Small intestine (tissue), 7 donors: Measurements from ENCODE around the gene FAM98A. TPM values are rescaled to one million over a fixed set of nuclear protein-coding genes. Genes with fewer than 3 reads are reported as not detected.

ENCODE experiments used
- DNase-seq, 2 donors: peaks; one replicate each; pipeline versions ENCODE4 v3.0.0 to v3.0.0-alpha.2; 2013
- FAIRE-seq: peaks from 2 replicates; lab custom pipeline; 2012; peaks lifted over from hg19 to GRCh38; lab: Jason Lieb, UNC
- H3K27ac ChIP-seq, 3 donors: one replicate each; pipeline ENCODE4 v1.5.1; 2013; ENCODE audit warnings: low read length in 2 of 3, mild to moderate bottlenecking in 2 of 3, control low read depth in 1 of 3, inconsistent platforms in 1 of 3, low read depth in 1 of 3, moderate library complexity in 1 of 3
- H3K27me3 ChIP-seq, 3 donors: one replicate each; pipeline ENCODE4 v1.6.1; 2013; ENCODE audit warnings: low read length in 3 of 3, inconsistent platforms in 1 of 3; ENCODE audit not compliant: control insufficient read depth in 3 of 3, insufficient read depth in 3 of 3
- H3K36me3 ChIP-seq, 3 donors: one replicate each; pipeline ENCODE4 v1.6.1; 2013; ENCODE audit warnings: low read length in 3 of 3, inconsistent platforms in 1 of 3, low read depth in 1 of 3, mild to moderate bottlenecking in 1 of 3, moderate library complexity in 1 of 3; ENCODE audit not compliant: control insufficient read depth in 3 of 3, insufficient read depth in 2 of 3
- H3K4me1 ChIP-seq, 3 donors: one replicate each; pipeline ENCODE4 v1.6.1; 2013; ENCODE audit warnings: low read length in 2 of 3, inconsistent platforms in 1 of 3, low read depth in 1 of 3, mild to moderate bottlenecking in 1 of 3, moderate library complexity in 1 of 3; ENCODE audit not compliant: control insufficient read depth in 3 of 3, insufficient read depth in 2 of 3
- H3K4me3 ChIP-seq, 3 donors: one replicate each; pipeline ENCODE4 v1.5.1; 2013; ENCODE audit warnings: low read length in 3 of 3, control low read depth in 1 of 3, inconsistent platforms in 1 of 3, low read depth in 1 of 3, mild to moderate bottlenecking in 1 of 3, moderate library complexity in 1 of 3
- H3K9me3 ChIP-seq, 2 donors: one replicate each; pipeline ENCODE4 v1.6.1; 2013; ENCODE audit warnings: low read depth in 1 of 2, low read length in 1 of 2; ENCODE audit not compliant: control insufficient read depth in 2 of 2, insufficient read depth in 1 of 2
- whole genome bisulfite sequencing, 3 donors: extraction: QIAGEN DNeasy Blood & Tissue Kit; methylation state at CpG; one replicate each; pipeline ENCODE4 v1.1.7; 2013; 5-methylcytosine and 5-hydroxymethylcytosine counted together
- polyA plus RNA-seq, 4 donors: library from polyadenylated mRNA; stranded (reverse) in 3 of 4; unstranded in 1 of 4; fragments of 200-250 nt in 3 of 4; fragments of 120-200 nt in 1 of 4; gene quantifications; one replicate each; pipeline versions ENCODE4 v1.2.1 to v1.2.3, GENCODE V29; 2013
- donor health status: healthy with polysubstance abuse.
- donor health status: control.
- donor health status: control.
- donor health status: Bipolar disorder and iron deficiency.
- donor health status: healthy.

FAM98A gene
- polyA plus RNA-seq, 4 donors = 11.9 to 36.6 (median 20.3) TPM

DNA sequence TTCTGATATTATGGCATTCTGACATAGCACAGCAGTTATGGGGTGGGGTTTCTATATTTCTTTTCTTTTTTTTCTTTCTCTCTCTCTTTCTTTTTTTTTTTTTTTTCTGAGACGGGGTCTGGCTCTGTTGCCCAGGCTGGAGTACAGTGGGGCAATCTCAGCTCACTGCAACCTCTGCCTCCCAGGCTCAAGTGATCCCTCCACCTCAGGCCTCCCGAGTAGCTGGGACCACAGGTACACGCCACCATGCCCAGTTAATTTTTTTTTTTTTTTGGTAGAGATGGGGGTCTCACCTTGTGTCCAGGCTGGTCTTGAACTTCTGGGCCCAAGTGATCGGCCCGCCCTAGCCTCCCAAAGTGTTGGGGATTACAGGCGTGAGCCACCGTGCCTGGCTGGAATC is 7.5 kb upstream of the FAM98A start:
- no peak for FAIRE-seq
- Histone ChIP-seq H3K4me3 (no peak overlapping the region), H3K9me3 (peaks cover 0 to 4% of the 10 kb centered on the region in 2 donors), H3K27me3 (no peaks in the 10 kb centered on the region), H3K4me1 (no peaks in the 10 kb centered on the region), H3K36me3 (no peaks in the 10 kb centered on the region), H3K27ac (no peak overlapping the region)
- no peak for DNase-seq
- WGBS, 3 donors = 86 to 97% (median 93%) methylated on average over 7 of the region's 7 CpGs

DNA sequence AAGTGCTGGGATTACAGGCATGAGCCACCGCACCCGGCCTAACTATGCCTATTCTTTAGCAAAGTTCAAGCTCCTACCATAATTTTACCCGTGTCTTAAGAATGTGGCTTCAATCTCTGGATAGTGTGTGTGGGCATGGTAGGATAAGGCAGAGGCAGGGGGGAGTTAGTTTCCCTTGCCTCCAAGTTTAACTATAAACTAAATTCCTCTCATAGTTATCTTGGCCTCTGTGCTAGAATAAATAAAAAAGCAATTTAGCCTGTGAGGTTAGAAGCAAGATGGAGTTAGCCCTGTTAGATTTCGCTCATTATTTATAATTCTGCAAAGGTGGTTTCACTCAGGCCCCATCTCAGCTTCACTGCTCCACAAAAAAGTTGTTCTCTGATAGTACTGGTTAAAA is 7.0 kb upstream of the FAM98A start:
- H3K27ac ChIP-seq = no peak overlapping the region
- H3K27me3 ChIP-seq = no peaks in the 10 kb centered on the region
- 84 to 91% (median 86%) methylated on average over 4 of the region's 4 CpGs for WGBS, 3 donors
- H3K36me3 ChIP-seq = no peaks in the 10 kb centered on the region
- no peak overlapping the region for H3K4me3 ChIP-seq
- no peak for DNase-seq
- no peaks in the 10 kb centered on the region for H3K9me3 ChIP-seq
- no peak for FAIRE-seq
- H3K4me1 ChIP-seq = no peaks in the 10 kb centered on the region

DNA sequence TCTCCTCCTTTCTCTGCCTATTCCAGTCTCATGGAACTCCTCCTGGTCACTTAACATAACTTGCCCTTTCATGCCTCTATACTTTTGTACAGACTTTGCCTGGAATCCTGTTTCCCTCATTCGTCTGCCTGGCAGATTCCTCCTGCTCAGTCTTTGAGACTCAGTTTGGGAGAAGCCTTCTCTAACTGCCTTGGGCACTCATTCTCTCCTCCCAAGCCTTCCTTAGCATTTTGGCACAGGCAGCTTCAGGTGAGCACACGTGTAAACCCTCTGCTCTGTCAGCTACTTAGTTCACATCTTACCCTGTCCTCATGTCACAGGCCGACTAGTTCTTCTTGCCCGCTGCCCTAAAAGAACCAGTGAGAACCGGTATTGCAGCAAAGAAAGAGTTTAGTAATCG is 6.0 kb upstream of the FAM98A start:
- no peak for FAIRE-seq

DNA sequence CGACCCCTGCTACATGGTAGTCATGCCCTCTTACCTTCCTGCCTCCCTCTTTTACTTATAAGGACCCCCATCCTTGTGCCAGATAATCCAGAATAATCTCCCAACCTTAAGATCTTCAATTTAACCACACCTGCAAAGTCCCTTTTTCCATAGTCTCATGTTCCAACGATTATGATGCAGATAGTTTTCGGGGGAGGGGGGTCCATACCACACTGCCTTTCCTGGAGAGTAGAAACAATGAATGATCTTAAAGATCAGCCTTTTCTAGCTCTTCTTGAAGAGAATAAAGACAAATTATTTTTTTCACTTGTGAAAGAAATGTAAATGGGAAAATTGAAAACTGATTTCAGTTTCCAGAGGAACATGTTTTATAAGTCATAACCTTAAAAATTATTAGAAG is 4.3 kb upstream of the FAM98A start:
- no peaks in the 10 kb centered on the region for H3K9me3 ChIP-seq
- no peaks in the 10 kb centered on the region for H3K4me1 ChIP-seq
- H3K4me3 ChIP-seq = no peak overlapping the region
- H3K27me3 ChIP-seq = no peaks in the 10 kb centered on the region
- FAIRE-seq = no peak
- 69 to 76% (median 76%) methylated on average over 3 of the region's 3 CpGs for WGBS, 3 donors
- H3K36me3 ChIP-seq = no peaks in the 10 kb centered on the region
- DNase-seq = no peak
- no peak overlapping the region for H3K27ac ChIP-seq

More for the DNA sequence above, 6.0 kb upstream of the FAM98A start:
- DNase-seq = no peak
- Histone ChIP-seq H3K4me1 (no peaks in the 10 kb centered on the region), H3K9me3 (no peaks in the 10 kb centered on the region), H3K27me3 (no peaks in the 10 kb centered on the region), H3K36me3 (no peaks in the 10 kb centered on the region), H3K27ac (no peak overlapping the region), H3K4me3 (no peak overlapping the region)
- WGBS, 3 donors = 73 to 86% (median 84%) methylated on average over 6 of the region's 6 CpGs

DNA sequence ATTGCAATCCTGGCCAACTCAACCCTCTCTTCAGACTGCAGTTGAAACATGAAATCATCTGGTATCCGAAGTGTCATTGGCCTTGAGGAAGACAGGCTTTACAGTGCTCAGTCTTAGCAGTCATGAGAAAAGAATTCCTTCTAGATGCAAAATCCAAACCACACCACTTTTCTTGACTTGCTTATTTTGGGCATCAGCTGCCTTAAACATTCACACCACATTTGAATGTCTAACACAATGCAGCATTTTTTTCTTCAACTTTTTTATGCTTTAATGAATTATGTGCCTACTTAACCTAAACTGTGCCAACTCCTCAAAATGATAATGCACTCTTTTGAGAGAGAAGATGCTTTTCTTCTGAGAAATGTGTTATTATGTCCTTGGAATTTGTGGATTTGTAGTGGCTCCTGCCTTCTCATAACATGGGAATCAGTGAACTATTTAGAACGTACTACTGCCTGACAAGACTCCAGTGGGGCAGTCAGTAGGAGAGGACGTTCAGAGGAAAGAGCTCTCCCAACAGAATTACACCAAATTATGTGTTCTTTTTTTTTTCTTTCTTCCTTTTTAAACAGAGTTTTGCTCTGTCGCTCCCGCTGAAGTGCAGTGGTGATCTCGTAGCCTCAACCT is 3.2 kb upstream of the FAM98A start:
- no peaks in the 10 kb centered on the region for H3K9me3 ChIP-seq
- no peak overlapping the region for H3K4me3 ChIP-seq
- no peaks in the 10 kb centered on the region for H3K36me3 ChIP-seq
- peaks cover 0 to 3% (median 3%) of the 10 kb centered on the region in 3 donors for H3K4me1 ChIP-seq
- WGBS, 3 donors = 88 to 91% (median 88%) methylated on average over 6 of the region's 6 CpGs
- H3K27me3 ChIP-seq = no peaks in the 10 kb centered on the region
- DNase-seq = no peak
- no peak for FAIRE-seq
- H3K27ac ChIP-seq = no peak overlapping the region

DNA sequence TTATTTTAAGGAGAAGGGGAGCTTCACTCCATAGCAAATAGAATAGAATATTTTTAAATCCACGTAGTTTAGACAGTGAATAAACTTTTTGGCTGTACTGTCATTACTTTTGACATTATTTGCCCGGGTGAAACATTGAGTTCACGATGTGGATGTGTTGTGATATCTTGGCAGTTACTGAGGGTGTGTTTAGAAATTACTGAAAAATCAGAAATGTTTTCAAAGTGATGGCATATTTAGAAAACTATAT is 769 bp upstream of the FAM98A start:
- Histone ChIP-seq H3K27ac (peak overlapping the region in 1 of 3 donors; percentile 34), H3K4me3 (peak overlapping the region; percentile 34 to 97 (median 77)), H3K9me3 (no peaks in the 10 kb centered on the region), H3K27me3 (no peaks in the 10 kb centered on the region), H3K36me3 (no peaks in the 10 kb centered on the region), H3K4me1 (peaks cover 0 to 3% (median 3%) of the 10 kb centered on the region in 3 donors)
- DNase-seq (no peak), FAIRE-seq (no peak)
- WGBS, 3 donors = 22 to 29% (median 26%) methylated on average over 3 of the region's 3 CpGs

DNA sequence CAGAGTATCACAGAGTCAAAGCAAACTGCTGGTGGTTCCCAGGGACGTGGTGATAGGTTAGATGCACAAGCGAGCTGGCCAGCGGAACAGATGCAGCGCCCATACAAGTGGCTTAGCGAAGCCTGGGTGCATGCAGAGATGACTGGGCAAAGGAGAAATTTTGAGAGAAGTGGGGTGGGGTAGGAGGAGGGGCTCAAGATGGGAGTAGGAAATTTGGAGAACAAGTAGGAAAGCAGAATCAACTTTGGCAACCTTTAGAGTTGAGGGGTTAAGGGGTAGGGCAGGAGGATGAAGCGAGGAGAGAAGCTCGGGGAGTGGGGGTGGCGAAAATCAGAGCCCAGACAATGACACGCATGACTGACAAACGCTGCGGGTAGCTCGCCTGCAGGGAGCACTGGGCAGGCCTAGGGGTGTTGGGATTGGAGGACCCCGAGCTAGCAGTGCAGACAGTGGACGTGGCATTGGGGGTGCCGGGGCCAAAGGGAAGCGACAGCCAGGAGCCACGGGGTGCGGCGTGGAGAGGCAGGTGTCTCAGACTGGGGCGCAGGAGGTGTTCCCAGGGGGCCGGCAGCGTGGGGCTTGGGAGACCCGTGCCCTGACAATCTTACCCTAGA is 431 bp downstream of the FAM98A start:
- Histone ChIP-seq H3K27me3 (no peaks in the 10 kb centered on the region), H3K4me1 (peaks cover 0 to 3% (median 3%) of the 10 kb centered on the region in 3 donors), H3K4me3 (peak overlapping the region; percentile 74 to 97 (median 77)), H3K36me3 (no peaks in the 10 kb centered on the region), H3K9me3 (no peaks in the 10 kb centered on the region), H3K27ac (peak overlapping the region; percentile 26 to 92 (median 73))
- DNase-seq (peak; percentile 28 to 48), FAIRE-seq (no peak)
- WGBS, 3 donors = 0 to 1% (median 1%) methylated on average over 23 of the region's 23 CpGs

DNA sequence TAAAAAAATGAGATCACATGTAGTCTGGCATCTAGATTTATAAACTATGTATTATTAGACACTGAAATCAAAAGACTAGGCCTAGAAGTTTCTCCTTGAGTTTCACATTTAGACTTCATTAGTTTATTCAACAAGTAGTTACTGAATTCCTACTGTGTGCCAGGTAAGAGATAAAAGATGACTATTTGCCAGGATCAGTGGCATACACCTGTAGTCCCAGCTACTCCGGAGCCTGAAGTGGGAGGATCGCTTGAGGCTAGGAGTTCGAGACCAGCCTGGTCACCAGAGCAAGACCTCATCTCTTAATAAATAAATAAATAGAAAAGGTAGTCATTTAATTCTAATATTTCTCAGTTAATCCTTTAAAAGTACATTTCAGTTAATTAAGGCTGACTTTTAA is 2.1 kb downstream of the FAM98A start:
- no peaks in the 10 kb centered on the region for H3K9me3 ChIP-seq
- peaks cover 0 to 7% (median 0%) of the 10 kb centered on the region in 3 donors for H3K36me3 ChIP-seq
- DNase-seq (no peak), FAIRE-seq (no peak)
- WGBS, 3 donors = 65 to 83% (median 79%) methylated on average over 3 of the region's 3 CpGs
- H3K4me3 ChIP-seq = no peak overlapping the region
- H3K27ac ChIP-seq = no peak overlapping the region
- no peaks in the 10 kb centered on the region for H3K27me3 ChIP-seq
- peaks cover 0 to 3% (median 3%) of the 10 kb centered on the region in 3 donors for H3K4me1 ChIP-seq
